AG04450 (cell line): Measurements from ENCODE around the gene CCNY. TPM values are rescaled to one million over a fixed set of nuclear protein-coding genes. Genes with fewer than 3 reads are reported as not detected.

Experiments
- CTCF ChIA-PET: fragments of 300-600, 350-600 bp; formaldehyde crosslinking; extraction: SDS; loops from one replicate; lab custom pipeline; 2022; ENCODE audit warnings: antibody characterized with exemption, inconsistent platforms; lab: Charles Lee
- POLR2A ChIA-PET: fragments of 350-600 bp; formaldehyde crosslinking; extraction: SDS; loops from one replicate; lab custom pipeline; 2021; ENCODE audit warnings: antibody characterized with exemption, inconsistent platforms; lab: Yijun Ruan, JAX
- DNase-seq: peaks from one replicate; pipeline ENCODE4 v3.0.0-alpha.2; 2011; ENCODE audit warnings: low read depth, low spot score
- H3K27ac ChIP-seq: one replicate; pipeline ENCODE4 v1.5.1; 2012; ENCODE audit warnings: low read depth, low read length, control low read depth
- H3K27me3 ChIP-seq: one replicate; pipeline ENCODE4 v1.6.0; 2012; ENCODE audit warnings: low read length; ENCODE audit not compliant: control insufficient read depth, insufficient read depth
- H3K4me3 ChIP-seq: 2 replicates; pipeline ENCODE4 v1.5.1; 2011; ENCODE audit warnings: mild to moderate bottlenecking, low read depth, low read length, control low read depth
- H3K9me3 ChIP-seq: 2 replicates; pipeline ENCODE4 v1.5.1; 2012; ENCODE audit warnings: low read length; ENCODE audit not compliant: control insufficient read depth, insufficient read depth
- CTCF ChIP-seq: IDR thresholded peaks from 2 replicates; pipeline ENCODE4 v1.5.1; 2011; ENCODE audit warnings: low read depth, low read length, control low read depth, inconsistent platforms
- polyA plus RNA-seq: library from polyadenylated mRNA; depleted of rRNA; stranded (reverse); fragments of >200 nt; gene quantifications from 2 replicates; pipeline ENCODE4 v1.2.3, GENCODE V29; 2011

CCNY gene
- polyA plus RNA-seq, 1 experiment, result 90.2 TPM

GRCh38 chr10:35442592-35442991 is 106.3 kb downstream of the CCNY start:
- CTCF ChIA-PET, result no interaction called here
- no peak for DNase-seq
- Histone ChIP-seq H3K9me3 (peaks cover 16% of the 10 kb centered on the region), H3K27me3 (no peaks in the 10 kb centered on the region), H3K4me3 (no peak overlapping the region), H3K27ac (no peak overlapping the region)
- POLR2A ChIA-PET, result no interaction called here
- TF ChIP-seq CTCF, result no peak

DNA sequence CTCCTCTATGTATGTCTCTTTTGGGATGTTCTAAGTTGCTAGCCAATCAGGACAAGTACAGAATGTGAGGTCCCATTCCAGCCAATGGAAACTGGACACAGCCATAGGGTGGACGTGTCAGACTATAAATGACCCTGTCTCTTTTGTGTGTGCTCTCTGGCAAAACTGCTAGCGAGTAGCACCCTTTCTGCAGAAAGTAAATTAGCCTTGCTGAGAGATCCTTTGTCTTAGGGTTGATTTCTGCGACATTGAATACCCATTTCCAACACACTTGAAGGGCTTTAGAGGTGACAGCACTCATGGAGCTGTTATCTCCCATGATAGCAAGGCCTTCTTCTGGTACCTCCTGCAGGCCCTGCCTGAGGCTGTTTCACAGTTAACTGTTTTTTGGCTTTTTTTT is 107.5 kb downstream of the CCNY start:
- DNase-seq, result no peak
- H3K9me3 ChIP-seq, result peaks cover 16% of the 10 kb centered on the region
- no peak overlapping the region for H3K4me3 ChIP-seq
- no peaks in the 10 kb centered on the region for H3K27me3 ChIP-seq
- H3K27ac ChIP-seq, result no peak overlapping the region
- POLR2A ChIA-PET, result no interaction called here
- CTCF ChIA-PET, result interaction anchor here (0.6 kb wide), 1 partner anchor 64 kb away, joined by 6 read pairs; no protein-coding TSS in a partner anchor
- no peak for TF ChIP-seq CTCF

- Histone ChIP-seq H3K27ac (no peak overlapping the region), H3K4me3 (no peak overlapping the region), H3K27me3 (no peaks in the 10 kb centered on the region), H3K9me3 (peaks cover 13% of the 10 kb centered on the region)
- ChIA-PET CTCF (no interaction called here), POLR2A (no interaction called here)
- no peak for TF ChIP-seq CTCF
- no peak for DNase-seq
These were observed 109.0 kb downstream of the CCNY start for GRCh38 chr10:35445150-35445884.

- ChIA-PET POLR2A (no interaction called here), CTCF (no interaction called here)
- no peaks in the 10 kb centered on the region for H3K27me3 ChIP-seq
- peaks cover 13% of the 10 kb centered on the region for H3K9me3 ChIP-seq
- H3K27ac ChIP-seq, result no peak overlapping the region
- no peak for TF ChIP-seq CTCF
- DNase-seq, result no peak
- no peak overlapping the region for H3K4me3 ChIP-seq
These were observed 110.1 kb downstream of the CCNY start for GRCh38 chr10:35446439-35446838.

GRCh38 chr10:35447693-35448407 is 111.5 kb downstream of the CCNY start:
- POLR2A ChIA-PET, result no interaction called here
- CTCF ChIA-PET, result no interaction called here

More at GRCh38 chr10:35447693-35448407, 111.5 kb downstream of the CCNY start:
- H3K4me3 ChIP-seq, result no peak overlapping the region
- H3K27ac ChIP-seq, result no peak overlapping the region
- peaks cover 13% of the 10 kb centered on the region for H3K9me3 ChIP-seq
- H3K27me3 ChIP-seq, result no peaks in the 10 kb centered on the region
- TF ChIP-seq CTCF, result no peak
- DNase-seq, result no peak
